Right cardiac atrium (tissue), 5 donors: ENCODE results near the gene SYT11. TPM values are rescaled to one million over a fixed set of nuclear protein-coding genes. Genes with fewer than 3 reads are reported as not detected.
A peak's percentile ranks its signal among the peaks of the same experiment; 100 is the strongest.
"Not testable (repeated sequence)": the region's sequence is repeated elsewhere in the genome, so short reads cannot be mapped to it uniquely, and the experiment has no call there.

ENCODE experiments used
- ATAC-seq, 2 donors: fragments of 200-7000 bp; cut with Tn5 transposase; one replicate each; pipeline versions ENCODE4 v1.8.0 to v1.9.1; 2020; ENCODE audit warnings: moderate library complexity in 2 of 2, mild to moderate bottlenecking in 1 of 2
- DNase-seq, 3 donors: peaks; one replicate each; pipeline ENCODE4 v3.0.0-alpha.2; 2020
- H3K27ac ChIP-seq: one replicate; pipeline ENCODE4 v1.5.1; 2013; ENCODE audit warnings: mild to moderate bottlenecking, low read length, control low read depth, moderate library complexity
- H3K27me3 ChIP-seq: one replicate; pipeline ENCODE4 v1.6.1; 2013; ENCODE audit not compliant: control insufficient read depth, insufficient read depth
- H3K4me1 ChIP-seq: one replicate; pipeline ENCODE4 v1.6.1; 2013; ENCODE audit warnings: low read length; ENCODE audit not compliant: control insufficient read depth, insufficient read depth
- H3K4me3 ChIP-seq: one replicate; pipeline ENCODE4 v1.5.1; 2013; ENCODE audit warnings: low read length, control low read depth
- H3K9me3 ChIP-seq: one replicate; pipeline ENCODE4 v1.6.1; 2013; ENCODE audit warnings: low read length; ENCODE audit not compliant: control insufficient read depth
- WGBS: extraction: QIAGEN DNeasy Blood & Tissue Kit; methylation state at CpG from one replicate; pipeline ENCODE4 v1.1.7; 2013; 5-methylcytosine and 5-hydroxymethylcytosine counted together
- intact Hi-C, 4 donors: fragments of 100-400 bp; cut with DNase I; formaldehyde crosslinking; loops; one replicate each; pipeline versions ENCODE4 v1.11.0 to v1.14.0; 2022 to 2023
- polyA plus RNA-seq: library from polyadenylated mRNA; stranded (reverse); fragments of 200-250 nt; gene quantifications from one replicate; pipeline ENCODE4 v1.2.3, GENCODE V29; 2013
- total RNA-seq, 4 donors: library from RNA; stranded (reverse); fragmentation: NEBNext Ultra II Directional; extraction: Animal tissue kit (Norgen Biotek cat#: 25700); gene quantifications; one replicate each; pipeline ENCODE4 v1.2.1, GENCODE V29; 2021
- donor health status: healthy with polysubstance abuse.
- donor health status: DM: no; HTN: yes; CAD: no.
- donor health status: DM: no; HTN: no; CAD: no.
- donor health status: DM: no; HTN: yes; CAD: no; lungs with severe emphysema.
- donor health status: DM: yes; HTN: yes; CAD: no.

Gene SYT11
- total and polyA plus RNA-seq, 5 donors: 4.7 to 15.4 (median 14.1) TPM

GRCh38 chr1:155884031-155884960 lies 24.9 kb downstream of the SYT11 start:
- H3K27me3 ChIP-seq: no peaks in the 10 kb centered on the region
- H3K9me3 ChIP-seq: no peaks in the 10 kb centered on the region
- intact Hi-C loops: no loop called here
- H3K4me1 ChIP-seq: no peaks in the 10 kb centered on the region
- DNase-seq: no peak
- ATAC-seq: peak; percentile 31 to 45
- H3K4me3 ChIP-seq: no peak overlapping the region
- 66% methylated on average over 9 of the region's 9 CpGs for WGBS
- H3K27ac ChIP-seq: no peak overlapping the region

DNA sequence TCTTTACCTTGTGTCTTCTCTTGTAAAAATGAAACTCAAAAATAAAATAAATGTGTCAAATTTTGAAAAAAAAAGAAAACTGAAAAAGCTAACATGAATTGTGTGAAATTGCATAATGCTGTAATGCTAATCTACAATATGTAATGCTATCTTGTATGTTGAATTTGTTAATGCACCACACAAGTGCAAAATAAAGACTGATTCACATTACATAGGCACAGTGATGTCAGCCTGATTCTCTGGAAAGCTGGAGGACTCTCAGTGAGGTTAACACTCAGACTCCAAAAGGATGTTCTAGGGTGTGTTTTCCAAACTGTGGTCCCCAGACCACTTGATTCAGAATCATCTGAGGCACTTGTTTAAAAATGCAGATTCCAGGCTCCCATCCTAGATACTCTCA lies 25.6 kb downstream of the SYT11 start:
- no peaks in the 10 kb centered on the region for H3K27me3 ChIP-seq
- no peak overlapping the region for H3K4me3 ChIP-seq
- DNase-seq (no peak), ATAC-seq (no peak)
- intact Hi-C loops: no loop called here
- H3K9me3 ChIP-seq: no peaks in the 10 kb centered on the region
- H3K4me1 ChIP-seq: peaks cover 2% of the 10 kb centered on the region
- no peak overlapping the region for H3K27ac ChIP-seq

- no peak for ATAC-seq
- over 99% methylated on average over 5 of the region's 5 CpGs for WGBS
- no peaks in the 10 kb centered on the region for H3K9me3 ChIP-seq
- H3K4me3 ChIP-seq: no peak overlapping the region
- no peak overlapping the region for H3K27ac ChIP-seq
- no peaks in the 10 kb centered on the region for H3K27me3 ChIP-seq
- no peak for DNase-seq
- intact Hi-C loops: no loop called here
- peaks cover 4% of the 10 kb centered on the region for H3K4me1 ChIP-seq
Observed at GRCh38 chr1:155888481-155888880, 29.1 kb downstream of the SYT11 start.

GRCh38 chr1:155889566-155889965 lies 30.2 kb downstream of the SYT11 start:
- Histone ChIP-seq H3K9me3 (no peaks in the 10 kb centered on the region), H3K4me1 (peaks cover 4% of the 10 kb centered on the region), H3K4me3 (no peak overlapping the region), H3K27me3 (no peaks in the 10 kb centered on the region), H3K27ac (no peak overlapping the region)
- ATAC-seq (no peak), DNase-seq (no peak)
- WGBS: 62% methylated on average over 2 of the region's 2 CpGs
- intact Hi-C loops: no loop called here

- intact Hi-C loops: no loop called here
- Histone ChIP-seq H3K27ac (peak overlapping the region; percentile 45), H3K9me3 (no peaks in the 10 kb centered on the region), H3K4me3 (no peak overlapping the region), H3K27me3 (no peaks in the 10 kb centered on the region), H3K4me1 (peaks cover 4% of the 10 kb centered on the region)
- DNase-seq (no peak), ATAC-seq (no peak)
- 53% methylated on average over 3 of the region's 3 CpGs for WGBS
Observed at GRCh38 chr1:155890251-155890650, 30.9 kb downstream of the SYT11 start.

- H3K9me3 ChIP-seq: no peaks in the 10 kb centered on the region
- no peak overlapping the region for H3K4me3 ChIP-seq
- WGBS: 45% methylated on average over 3 of the region's 3 CpGs
- peak overlapping the region; percentile 54 for H3K27ac ChIP-seq
- no peak for ATAC-seq
- H3K4me1 ChIP-seq: peaks cover 4% of the 10 kb centered on the region
- intact Hi-C loops: no loop called here
- DNase-seq: no peak
- no peaks in the 10 kb centered on the region for H3K27me3 ChIP-seq
Observed at GRCh38 chr1:155892796-155893195, 33.4 kb downstream of the SYT11 start.

GRCh38 chr1:155893389-155894142 lies 34.2 kb downstream of the SYT11 start:
- ATAC-seq: peak; percentile 66 to 89
- H3K4me1 ChIP-seq: peaks cover 4% of the 10 kb centered on the region
- H3K27ac ChIP-seq: peak overlapping the region; percentile 67
- H3K9me3 ChIP-seq: no peaks in the 10 kb centered on the region
- no peak for DNase-seq
- no peaks in the 10 kb centered on the region for H3K27me3 ChIP-seq
- intact Hi-C loops: no loop called here
- WGBS: 57% methylated on average over 10 of the region's 10 CpGs
- H3K4me3 ChIP-seq: no peak overlapping the region

DNA sequence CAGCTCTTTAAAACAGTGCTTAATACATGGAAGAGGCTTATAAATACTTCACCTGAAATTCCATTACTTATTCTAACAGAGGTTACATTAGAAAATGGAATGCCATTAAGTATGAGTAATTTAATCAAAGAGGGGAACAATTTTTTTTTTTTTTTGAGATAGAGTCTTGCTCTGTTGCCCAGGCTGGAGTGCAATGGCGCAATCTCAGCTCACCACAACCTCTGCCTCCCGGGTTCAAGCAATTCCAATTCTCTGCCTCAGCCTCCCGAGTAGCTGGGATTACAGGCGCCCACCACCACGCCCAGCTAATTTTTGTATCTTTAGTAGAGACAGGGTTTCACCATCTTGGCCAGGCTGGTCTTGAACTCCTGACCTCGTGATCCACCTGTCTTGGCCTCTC lies 36.2 kb downstream of the SYT11 start:
- intact Hi-C loops, H3K4me1 ChIP-seq, H3K9me3 ChIP-seq, ATAC-seq, DNase-seq, H3K27me3 ChIP-seq, H3K27ac ChIP-seq, H3K4me3 ChIP-seq: not testable (repeated sequence)
- 96% methylated on average over 6 of the region's 6 CpGs for WGBS

DNA sequence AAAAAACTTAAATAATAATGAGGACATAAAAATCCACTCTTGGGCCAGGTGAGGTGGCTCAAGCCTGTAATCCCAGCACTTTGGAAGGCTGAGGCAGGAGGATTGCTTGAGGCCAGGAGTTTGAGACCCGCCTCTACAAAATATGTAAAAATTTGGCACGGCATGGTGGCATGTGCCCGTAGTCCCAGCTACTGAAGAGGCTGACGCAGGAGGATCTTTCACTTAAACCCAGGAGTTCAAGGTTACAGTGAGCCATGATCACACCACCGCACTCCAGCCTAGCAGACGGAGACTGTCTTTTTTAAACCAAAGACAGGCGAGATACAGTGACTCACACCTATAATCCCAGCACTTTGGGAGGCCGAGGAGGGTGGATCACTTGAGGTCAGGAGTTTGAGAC lies 37.1 kb downstream of the SYT11 start:
- H3K4me3 ChIP-seq, H3K9me3 ChIP-seq, ATAC-seq, intact Hi-C loops, DNase-seq, H3K27me3 ChIP-seq, H3K4me1 ChIP-seq, H3K27ac ChIP-seq: not testable (repeated sequence)
- 94% methylated on average over 8 of the region's 8 CpGs for WGBS

DNA sequence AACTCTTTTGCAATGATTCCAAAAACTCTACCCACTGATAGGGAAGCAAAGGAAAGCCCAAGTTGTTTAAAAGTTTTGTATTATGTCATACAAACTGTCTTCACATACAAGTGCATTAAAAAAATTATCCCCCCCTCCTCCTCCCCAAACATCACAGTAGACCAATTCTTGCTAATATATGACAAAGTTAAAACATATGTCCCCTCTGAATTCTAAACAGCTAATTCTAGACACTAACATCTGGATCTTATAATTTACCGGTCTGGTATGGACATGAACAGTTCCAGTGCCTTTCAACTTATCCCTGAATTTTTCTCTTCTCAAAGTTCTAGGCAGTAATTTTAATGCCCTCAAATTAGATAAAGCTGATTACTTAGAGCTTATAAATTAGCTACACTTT lies 38.4 kb downstream of the SYT11 start:
- intact Hi-C loops: no loop called here
- Histone ChIP-seq H3K27ac (no peak overlapping the region), H3K4me1 (no peaks in the 10 kb centered on the region), H3K9me3 (no peaks in the 10 kb centered on the region), H3K27me3 (no peaks in the 10 kb centered on the region), H3K4me3 (no peak overlapping the region)
- ATAC-seq: no peak
- WGBS: 81% methylated on average over 1 of the region's 1 CpG
- DNase-seq: no peak

- Histone ChIP-seq H3K4me3 (no peak overlapping the region), H3K27ac (no peak overlapping the region), H3K9me3 (no peaks in the 10 kb centered on the region), H3K27me3 (no peaks in the 10 kb centered on the region), H3K4me1 (no peaks in the 10 kb centered on the region)
- 69% methylated on average over 2 of the region's 2 CpGs for WGBS
- intact Hi-C loops: no loop called here
- ATAC-seq (no peak), DNase-seq (no peak)
Observed at GRCh38 chr1:155898888-155899287, 39.5 kb downstream of the SYT11 start.
